Thyroid gland (tissue), 4 donors: Measurements from ENCODE around the gene PLXNC1. TPM values are rescaled to one million over a fixed set of nuclear protein-coding genes. Genes with fewer than 3 reads are reported as not detected.
A peak's percentile ranks its signal among the peaks of the same experiment; 100 is the strongest.

Source experiments
- DNase-seq, 2 donors: peaks; one replicate each; pipeline ENCODE4 v3.0.0-alpha.2; 2019
- H3K27ac ChIP-seq, 3 donors: fragments of 200-600 bp; sonication (generic); 1 replicate in 2 of 3; 2 replicates in 1 of 3; pipeline ENCODE4 v1.5.1; 2016 to 2019; ENCODE audit warnings: mild to moderate bottlenecking in 1 of 3, moderate library complexity in 1 of 3
- H3K27me3 ChIP-seq: fragments of 200-600 bp; sonication (generic); one replicate; pipeline ENCODE4 v1.5.1; 2019
- H3K36me3 ChIP-seq, 2 donors: fragments of 200-600 bp; sonication (generic); one replicate each; pipeline ENCODE4 v1.5.1; 2016 to 2019
- H3K4me1 ChIP-seq, 2 donors: fragments of 200-600 bp; sonication (generic); one replicate each; pipeline ENCODE4 v1.5.1; 2017 to 2019
- H3K4me3 ChIP-seq, 3 donors: fragments of 200-600 bp; sonication (generic); replicated peaks in 1 of 3; 1 replicate in 2 of 3; 2 replicates in 1 of 3; pipeline ENCODE4 v1.5.1; 2016; ENCODE audit warnings: mild to moderate bottlenecking in 1 of 3
- H3K9me3 ChIP-seq: fragments of 200-600 bp; sonication (generic); one replicate; pipeline ENCODE4 v1.5.1; 2017
- POLR2A ChIP-seq, 2 donors: fragments of 450-650 bp; IDR thresholded peaks; one replicate each; pipeline ENCODE4 v1.6.1; 2017; ENCODE audit warnings: antibody characterized with exemption in 2 of 2, mild to moderate bottlenecking in 2 of 2, moderate library complexity in 1 of 2
- WGBS, 2 donors: methylation state at CpG; one replicate each; pipeline ENCODE4 v1.1.5; 2017; 5-methylcytosine and 5-hydroxymethylcytosine counted together
- intact Hi-C: fragments of 100-400 bp; cut with DNase I; formaldehyde crosslinking; loops from one replicate; pipeline ENCODE4 v1.15.1; 2023
- total RNA-seq, 4 donors: library from RNA; depleted of rRNA; stranded (reverse); fragments of >200 nt; gene quantifications; one replicate each; pipeline ENCODE4 v1.2.3, GENCODE V29; 2016
- TF ChIP-seq, protein P1 (sequence below), 6 experiments: fragments of 200-600 bp in 3 of 6; fragments of 450-650 bp in 3 of 6; sonication (generic) in 3 of 6; IDR thresholded peaks; one replicate each; pipeline ENCODE4 v1.5.1; 2016 to 2019; ENCODE audit warnings: antibody characterized with exemption in 6 of 6, mild to moderate bottlenecking in 2 of 6, inconsistent platforms in 1 of 6, moderate library complexity in 1 of 6

The PLXNC1 gene
- total RNA-seq, 4 donors from 2014 or later: 4.5 to 7.2 (median 5.1) TPM

DNA sequence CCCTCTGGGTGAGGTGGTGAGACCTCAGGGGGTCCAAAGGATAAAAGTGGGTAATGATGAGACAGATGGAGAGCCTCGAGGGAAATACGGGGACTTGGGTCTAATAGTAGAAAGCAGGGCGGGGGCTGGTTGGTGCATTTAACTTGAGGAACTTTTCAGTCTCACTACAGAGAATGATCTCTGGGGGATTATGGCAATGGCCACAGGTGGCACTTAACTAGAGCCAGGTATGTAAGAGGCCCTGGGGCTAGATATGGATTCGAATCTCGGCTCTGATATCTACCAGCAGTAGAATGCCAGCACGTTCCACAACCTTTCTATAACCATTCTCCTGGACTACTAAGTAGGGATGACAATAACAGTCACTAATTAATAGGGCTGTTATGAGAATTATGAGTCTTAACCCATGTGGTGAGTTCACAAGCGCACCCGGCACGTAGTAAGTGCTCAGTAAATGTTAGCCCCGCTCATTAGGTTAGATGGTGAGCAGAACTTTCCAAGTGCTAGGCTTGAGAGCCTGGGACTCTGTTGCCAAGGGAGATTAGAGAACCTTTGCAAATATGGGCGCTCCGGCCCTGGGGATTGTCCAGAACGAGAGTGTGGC is 888 bp upstream of the PLXNC1 start:
- Histone ChIP-seq H3K27ac (no peak overlapping the region), H3K9me3 (no peaks in the 10 kb centered on the region), H3K4me3 (peak overlapping the region in 1 of 3 donors; percentile 47), H3K4me1 (peaks cover 15 to 17% of the 10 kb centered on the region in 2 donors), H3K36me3 (no peaks in the 10 kb centered on the region), H3K27me3 (no peaks in the 10 kb centered on the region)
- TF ChIP-seq POLR2A (IDR thresholded peaks at IDR 0.05): no peak
- TF ChIP-seq, protein P1, sequence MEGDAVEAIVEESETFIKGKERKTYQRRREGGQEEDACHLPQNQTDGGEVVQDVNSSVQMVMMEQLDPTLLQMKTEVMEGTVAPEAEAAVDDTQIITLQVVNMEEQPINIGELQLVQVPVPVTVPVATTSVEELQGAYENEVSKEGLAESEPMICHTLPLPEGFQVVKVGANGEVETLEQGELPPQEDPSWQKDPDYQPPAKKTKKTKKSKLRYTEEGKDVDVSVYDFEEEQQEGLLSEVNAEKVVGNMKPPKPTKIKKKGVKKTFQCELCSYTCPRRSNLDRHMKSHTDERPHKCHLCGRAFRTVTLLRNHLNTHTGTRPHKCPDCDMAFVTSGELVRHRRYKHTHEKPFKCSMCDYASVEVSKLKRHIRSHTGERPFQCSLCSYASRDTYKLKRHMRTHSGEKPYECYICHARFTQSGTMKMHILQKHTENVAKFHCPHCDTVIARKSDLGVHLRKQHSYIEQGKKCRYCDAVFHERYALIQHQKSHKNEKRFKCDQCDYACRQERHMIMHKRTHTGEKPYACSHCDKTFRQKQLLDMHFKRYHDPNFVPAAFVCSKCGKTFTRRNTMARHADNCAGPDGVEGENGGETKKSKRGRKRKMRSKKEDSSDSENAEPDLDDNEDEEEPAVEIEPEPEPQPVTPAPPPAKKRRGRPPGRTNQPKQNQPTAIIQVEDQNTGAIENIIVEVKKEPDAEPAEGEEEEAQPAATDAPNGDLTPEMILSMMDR (IDR thresholded peaks at IDR 0.05): no peak
- intact Hi-C loops: loop anchor here (10.0 kb wide), 1 partner anchor 287 kb away; no protein-coding TSS in a partner anchor
- no peak for DNase-seq
- 54 to 73% methylated on average over 10 to 13 of the region's 13 CpGs for WGBS, 2 donors

DNA sequence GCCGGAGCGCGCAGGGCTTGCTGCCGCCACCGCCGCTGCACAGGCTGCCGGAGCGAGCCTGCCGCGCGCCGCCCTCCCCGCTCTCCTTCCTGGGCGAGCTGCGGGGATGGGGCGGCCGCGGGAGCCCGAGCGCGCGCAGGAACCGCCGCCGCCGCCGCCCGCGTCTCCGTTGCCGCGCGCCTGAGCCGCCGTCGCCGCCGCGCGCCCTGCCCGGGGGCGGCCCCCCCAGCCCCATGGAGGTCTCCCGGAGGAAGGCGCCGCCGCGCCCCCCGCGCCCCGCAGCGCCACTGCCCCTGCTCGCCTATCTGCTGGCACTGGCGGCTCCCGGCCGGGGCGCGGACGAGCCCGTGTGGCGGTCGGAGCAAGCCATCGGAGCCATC is 352 bp downstream of the PLXNC1 start:
- no peak for DNase-seq
- Histone ChIP-seq H3K4me1 (peaks cover 15 to 17% of the 10 kb centered on the region in 2 donors), H3K36me3 (no peaks in the 10 kb centered on the region), H3K9me3 (no peaks in the 10 kb centered on the region), H3K4me3 (peak overlapping the region in 2 of 3 donors; percentile 46 to 47), H3K27ac (no peak overlapping the region), H3K27me3 (no peaks in the 10 kb centered on the region)
- no peak for TF ChIP-seq POLR2A (IDR thresholded peaks at IDR 0.05)
- TF ChIP-seq, protein P1 (IDR thresholded peaks at IDR 0.05): no peak
- WGBS, 2 donors: 0% methylated on average over 2 of the region's 62 CpGs; no CpG with 5 or more reads in 1 of the 2 donors
- intact Hi-C loops: loop anchor here (10.0 kb wide), 1 partner anchor 286 kb away; no protein-coding TSS in a partner anchor

DNA sequence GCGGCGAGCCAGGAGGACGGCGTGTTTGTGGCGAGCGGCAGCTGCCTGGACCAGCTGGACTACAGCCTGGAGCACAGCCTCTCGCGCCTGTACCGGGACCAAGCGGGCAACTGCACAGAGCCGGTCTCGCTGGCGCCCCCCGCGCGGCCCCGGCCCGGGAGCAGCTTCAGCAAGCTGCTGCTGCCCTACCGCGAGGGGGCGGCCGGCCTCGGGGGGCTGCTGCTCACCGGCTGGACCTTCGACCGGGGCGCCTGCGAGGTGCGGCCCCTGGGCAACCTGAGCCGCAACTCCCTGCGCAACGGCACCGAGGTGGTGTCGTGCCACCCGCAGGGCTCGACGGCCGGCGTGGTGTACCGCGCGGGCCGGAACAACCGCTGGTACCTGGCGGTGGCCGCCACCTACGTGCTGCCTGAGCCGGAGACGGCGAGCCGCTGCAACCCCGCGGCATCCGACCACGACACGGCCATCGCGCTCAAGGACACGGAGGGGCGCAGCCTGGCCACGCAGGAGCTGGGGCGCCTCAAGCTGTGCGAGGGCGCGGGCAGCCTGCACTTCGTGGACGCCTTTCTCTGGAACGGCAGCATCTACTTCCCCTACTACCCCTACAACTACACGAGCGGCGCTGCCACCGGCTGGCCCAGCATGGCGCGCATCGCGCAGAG is 873 bp downstream of the PLXNC1 start:
- no peaks in the 10 kb centered on the region for H3K36me3 ChIP-seq
- DNase-seq: peak; percentile 34 to 41
- peak overlapping the region; percentile 24 to 47 (median 46) for H3K4me3 ChIP-seq
- peaks cover 15 to 17% of the 10 kb centered on the region in 2 donors for H3K4me1 ChIP-seq
- 3% methylated on average over 11 to 31 of the region's 76 CpGs for WGBS, 2 donors
- no peak overlapping the region for H3K27ac ChIP-seq
- H3K9me3 ChIP-seq: no peaks in the 10 kb centered on the region
- H3K27me3 ChIP-seq: no peaks in the 10 kb centered on the region
- TF ChIP-seq POLR2A (IDR thresholded peaks at IDR 0.05): no peak
- TF ChIP-seq, protein P1 (IDR thresholded peaks at IDR 0.05): no peak
- intact Hi-C loops: loop anchor here (10.0 kb wide), 1 partner anchor 286 kb away; no protein-coding TSS in a partner anchor

DNA sequence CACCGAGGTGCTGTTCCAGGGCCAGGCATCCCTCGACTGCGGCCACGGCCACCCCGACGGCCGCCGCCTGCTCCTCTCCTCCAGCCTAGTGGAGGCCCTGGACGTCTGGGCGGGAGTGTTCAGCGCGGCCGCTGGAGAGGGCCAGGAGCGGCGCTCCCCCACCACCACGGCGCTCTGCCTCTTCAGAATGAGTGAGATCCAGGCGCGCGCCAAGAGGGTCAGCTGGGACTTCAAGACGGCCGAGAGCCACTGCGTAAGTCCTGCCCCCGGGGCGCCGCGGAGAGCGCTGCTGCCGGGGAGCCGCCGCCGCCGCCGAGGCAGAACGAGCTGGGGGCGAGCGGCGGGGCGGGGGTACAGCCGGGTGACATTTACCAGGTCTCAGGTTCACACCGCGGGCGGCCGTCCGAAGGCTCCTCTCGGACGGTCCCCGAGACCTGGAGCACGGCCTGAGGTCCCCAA is 1.4 kb downstream of the PLXNC1 start:
- H3K27me3 ChIP-seq: no peaks in the 10 kb centered on the region
- peaks cover 15 to 17% of the 10 kb centered on the region in 2 donors for H3K4me1 ChIP-seq
- H3K36me3 ChIP-seq: no peaks in the 10 kb centered on the region
- peak overlapping the region; percentile 24 to 47 (median 46) for H3K4me3 ChIP-seq
- H3K27ac ChIP-seq: no peak overlapping the region
- WGBS, 2 donors: 0 to 2% methylated on average over 6 to 17 of the region's 49 CpGs
- TF ChIP-seq, protein P1 (IDR thresholded peaks at IDR 0.05): no peak
- peak in 1 of 2 donors; percentile 16 for TF ChIP-seq POLR2A (IDR thresholded peaks at IDR 0.05)
- no peaks in the 10 kb centered on the region for H3K9me3 ChIP-seq
- intact Hi-C loops: loop anchor here (10.0 kb wide), 1 partner anchor 285 kb away; no protein-coding TSS in a partner anchor
- DNase-seq: peak; percentile 73 to 75
